Type B pancreatic cell (in vitro differentiated cells): ENCODE measurements around the gene DPCD. TPM values are rescaled to one million over a fixed set of nuclear protein-coding genes. Genes with fewer than 3 reads are reported as not detected.

Experiments
- DNase-seq: peaks from one replicate; pipeline ENCODE4 v3.0.0; 2021; ENCODE audit warnings: mixed read lengths; ENCODE audit not compliant: unreplicated experiment; ENCODE audit errors: extremely low spot score
- H3K27ac Mint-ChIP-seq: 2 replicates; pipeline ENCODE4 v1.8.0; 2021; ENCODE audit warnings: mild to moderate bottlenecking, mixed read lengths
- H3K27me3 Mint-ChIP-seq: 2 replicates; pipeline ENCODE4 v1.8.0; 2021; ENCODE audit warnings: mixed read lengths
- H3K36me3 Mint-ChIP-seq: 2 replicates; pipeline ENCODE4 v1.8.0; 2021; ENCODE audit warnings: mixed read lengths
- H3K4me1 Mint-ChIP-seq: one replicate; pipeline ENCODE4 v1.8.0; 2021; ENCODE audit warnings: mixed read lengths; ENCODE audit not compliant: unreplicated experiment
- H3K4me3 Mint-ChIP-seq: 2 replicates; pipeline ENCODE4 v1.8.0; 2021; ENCODE audit warnings: mild to moderate bottlenecking, mixed read lengths
- H3K9me3 Mint-ChIP-seq: 2 replicates; pipeline ENCODE4 v1.8.0; 2021; ENCODE audit warnings: mixed read lengths
- total RNA-seq: library from RNA; stranded (reverse); gene quantifications from 2 replicates; pipeline ENCODE4 v1.2.1, GENCODE V29; 2021; ENCODE audit warnings: low replicate concordance
- TF ChIP-seq, protein P1 (sequence below): fragments of 200-600 bp; sonication (generic); conservative IDR thresholded peaks from 2 replicates; pipeline ENCODE4 v1.5.0; 2021; ENCODE audit warnings: antibody characterized with exemption, mild to moderate bottlenecking

DPCD gene
- total RNA-seq, 1 donor from 2014 or later = 32.3 TPM

DNA sequence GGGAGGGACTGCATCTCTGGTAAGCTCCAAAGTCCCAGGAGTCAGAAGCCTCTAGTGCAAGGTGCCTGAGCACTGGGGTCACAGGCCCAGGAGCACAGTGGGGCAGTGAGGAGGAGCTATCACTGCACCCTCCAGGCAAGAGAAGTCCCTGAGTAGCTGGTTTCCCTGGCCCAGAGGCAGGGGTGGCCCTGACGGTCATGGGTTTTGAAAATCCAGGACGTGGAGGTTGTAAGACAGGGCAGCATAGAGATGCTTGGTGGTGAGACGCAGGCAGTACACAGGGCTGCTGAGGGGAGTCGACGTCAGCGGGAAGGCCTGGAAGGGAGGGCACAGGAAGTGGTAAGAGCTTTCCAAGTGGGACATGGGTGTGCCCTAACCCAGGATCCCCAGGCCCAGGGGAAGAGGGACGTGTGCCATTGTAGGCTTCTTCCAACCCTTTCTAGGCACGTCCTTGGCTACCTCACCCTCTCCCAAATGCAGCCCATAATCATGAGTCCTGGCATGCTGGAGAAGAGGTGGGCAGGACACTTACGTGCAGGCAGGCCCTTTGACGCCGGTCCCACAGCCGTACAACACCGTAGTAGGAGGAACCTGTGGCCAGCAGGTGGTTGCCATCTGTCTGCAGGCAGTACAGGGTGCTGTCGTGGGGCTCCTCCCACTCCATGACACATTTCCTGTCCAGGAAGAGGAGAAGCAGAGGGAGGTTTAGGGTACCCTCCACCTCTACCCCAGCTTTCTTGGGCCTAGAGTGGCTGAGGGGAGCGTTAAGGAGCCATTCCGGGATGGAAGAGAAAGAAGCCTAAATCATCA, 23.2 kb downstream of the DPCD start:
- Mint-ChIP-seq H3K27ac (no peak overlapping the region), H3K36me3 (no peaks in the 10 kb centered on the region), H3K4me1 (no peaks in the 10 kb centered on the region), H3K27me3 (no peaks in the 10 kb centered on the region), H3K4me3 (no peak overlapping the region), H3K9me3 (no peaks in the 10 kb centered on the region)
- TF ChIP-seq, protein P1, sequence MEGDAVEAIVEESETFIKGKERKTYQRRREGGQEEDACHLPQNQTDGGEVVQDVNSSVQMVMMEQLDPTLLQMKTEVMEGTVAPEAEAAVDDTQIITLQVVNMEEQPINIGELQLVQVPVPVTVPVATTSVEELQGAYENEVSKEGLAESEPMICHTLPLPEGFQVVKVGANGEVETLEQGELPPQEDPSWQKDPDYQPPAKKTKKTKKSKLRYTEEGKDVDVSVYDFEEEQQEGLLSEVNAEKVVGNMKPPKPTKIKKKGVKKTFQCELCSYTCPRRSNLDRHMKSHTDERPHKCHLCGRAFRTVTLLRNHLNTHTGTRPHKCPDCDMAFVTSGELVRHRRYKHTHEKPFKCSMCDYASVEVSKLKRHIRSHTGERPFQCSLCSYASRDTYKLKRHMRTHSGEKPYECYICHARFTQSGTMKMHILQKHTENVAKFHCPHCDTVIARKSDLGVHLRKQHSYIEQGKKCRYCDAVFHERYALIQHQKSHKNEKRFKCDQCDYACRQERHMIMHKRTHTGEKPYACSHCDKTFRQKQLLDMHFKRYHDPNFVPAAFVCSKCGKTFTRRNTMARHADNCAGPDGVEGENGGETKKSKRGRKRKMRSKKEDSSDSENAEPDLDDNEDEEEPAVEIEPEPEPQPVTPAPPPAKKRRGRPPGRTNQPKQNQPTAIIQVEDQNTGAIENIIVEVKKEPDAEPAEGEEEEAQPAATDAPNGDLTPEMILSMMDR = no peak
- DNase-seq = no peak

DNA sequence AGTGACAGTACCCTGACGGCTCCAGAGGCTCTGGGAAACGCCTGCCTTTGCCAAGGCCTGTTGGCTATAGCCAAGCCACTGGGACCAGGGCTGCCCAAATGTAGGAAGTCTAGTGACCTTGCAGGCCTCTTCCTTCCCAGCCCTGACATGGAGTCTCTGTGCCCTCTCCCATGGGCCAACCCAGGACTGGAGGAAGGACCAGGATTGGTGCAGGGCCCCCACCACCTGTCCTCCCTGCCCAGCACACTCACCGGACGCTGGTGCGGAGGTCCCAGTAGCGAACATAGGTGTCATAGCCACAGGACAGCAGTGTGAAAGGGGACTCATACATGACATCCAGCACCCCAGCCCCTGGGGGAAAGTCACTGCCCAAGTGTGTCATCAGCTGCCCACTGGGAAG, 24.0 kb downstream of the DPCD start:
- no peaks in the 10 kb centered on the region for H3K36me3 Mint-ChIP-seq
- no peaks in the 10 kb centered on the region for H3K27me3 Mint-ChIP-seq
- no peak overlapping the region for H3K4me3 Mint-ChIP-seq
- H3K4me1 Mint-ChIP-seq = peaks cover under 1% of the 10 kb centered on the region
- no peaks in the 10 kb centered on the region for H3K9me3 Mint-ChIP-seq
- DNase-seq = no peak
- H3K27ac Mint-ChIP-seq = no peak overlapping the region
- TF ChIP-seq, protein P1 = no peak

DNA sequence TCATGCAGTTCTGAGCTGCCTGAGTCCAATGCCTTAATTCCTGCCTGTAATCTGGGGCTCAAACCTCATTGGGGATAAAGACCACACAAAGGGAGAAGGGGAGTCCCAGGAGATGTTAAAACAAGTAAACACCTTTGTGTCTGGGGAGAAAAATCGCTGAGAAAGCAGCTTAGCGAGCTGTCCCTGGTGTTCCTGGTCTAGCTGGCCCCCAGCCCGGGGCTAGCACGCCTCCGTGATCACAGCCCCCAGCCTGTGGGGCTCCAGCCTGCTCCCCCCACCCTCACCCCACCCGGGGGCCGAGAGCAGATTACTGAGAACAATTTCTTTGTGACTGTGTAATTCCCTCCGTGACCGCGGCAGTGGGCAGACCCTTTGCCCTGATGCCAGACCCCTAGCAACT, 24.8 kb downstream of the DPCD start:
- H3K27ac Mint-ChIP-seq = no peak overlapping the region
- TF ChIP-seq, protein P1 = no peak
- no peak overlapping the region for H3K4me3 Mint-ChIP-seq
- H3K36me3 Mint-ChIP-seq = peaks cover 4% of the 10 kb centered on the region
- H3K27me3 Mint-ChIP-seq = no peaks in the 10 kb centered on the region
- peaks cover 8% of the 10 kb centered on the region for H3K4me1 Mint-ChIP-seq
- no peaks in the 10 kb centered on the region for H3K9me3 Mint-ChIP-seq
- no peak for DNase-seq

DNA sequence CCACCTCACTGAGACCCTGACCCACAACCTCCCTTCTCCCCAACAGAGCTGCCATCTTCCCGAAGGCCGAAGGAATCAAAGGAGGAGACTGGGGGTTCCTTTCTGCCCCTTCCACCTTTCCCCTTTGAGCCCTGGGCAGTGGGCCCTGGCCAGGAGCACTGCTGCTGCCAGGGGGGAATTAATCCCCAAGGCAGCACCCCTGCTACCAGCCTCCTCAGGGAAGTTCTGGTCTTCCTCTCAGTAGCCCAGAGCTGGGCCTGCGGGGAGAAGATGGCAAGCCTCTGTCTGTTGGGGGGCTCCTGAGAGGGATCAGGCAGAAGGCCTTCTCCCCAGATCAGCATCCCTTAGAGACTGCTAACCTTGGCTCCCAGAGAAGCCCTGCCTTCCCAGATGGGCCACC, 25.5 kb downstream of the DPCD start:
- no peaks in the 10 kb centered on the region for H3K9me3 Mint-ChIP-seq
- H3K4me3 Mint-ChIP-seq = no peak overlapping the region
- no peak overlapping the region for H3K27ac Mint-ChIP-seq
- TF ChIP-seq, protein P1 = no peak
- no peak for DNase-seq
- H3K4me1 Mint-ChIP-seq = peaks cover 8% of the 10 kb centered on the region
- H3K27me3 Mint-ChIP-seq = no peaks in the 10 kb centered on the region
- H3K36me3 Mint-ChIP-seq = peaks cover 4% of the 10 kb centered on the region

DNA sequence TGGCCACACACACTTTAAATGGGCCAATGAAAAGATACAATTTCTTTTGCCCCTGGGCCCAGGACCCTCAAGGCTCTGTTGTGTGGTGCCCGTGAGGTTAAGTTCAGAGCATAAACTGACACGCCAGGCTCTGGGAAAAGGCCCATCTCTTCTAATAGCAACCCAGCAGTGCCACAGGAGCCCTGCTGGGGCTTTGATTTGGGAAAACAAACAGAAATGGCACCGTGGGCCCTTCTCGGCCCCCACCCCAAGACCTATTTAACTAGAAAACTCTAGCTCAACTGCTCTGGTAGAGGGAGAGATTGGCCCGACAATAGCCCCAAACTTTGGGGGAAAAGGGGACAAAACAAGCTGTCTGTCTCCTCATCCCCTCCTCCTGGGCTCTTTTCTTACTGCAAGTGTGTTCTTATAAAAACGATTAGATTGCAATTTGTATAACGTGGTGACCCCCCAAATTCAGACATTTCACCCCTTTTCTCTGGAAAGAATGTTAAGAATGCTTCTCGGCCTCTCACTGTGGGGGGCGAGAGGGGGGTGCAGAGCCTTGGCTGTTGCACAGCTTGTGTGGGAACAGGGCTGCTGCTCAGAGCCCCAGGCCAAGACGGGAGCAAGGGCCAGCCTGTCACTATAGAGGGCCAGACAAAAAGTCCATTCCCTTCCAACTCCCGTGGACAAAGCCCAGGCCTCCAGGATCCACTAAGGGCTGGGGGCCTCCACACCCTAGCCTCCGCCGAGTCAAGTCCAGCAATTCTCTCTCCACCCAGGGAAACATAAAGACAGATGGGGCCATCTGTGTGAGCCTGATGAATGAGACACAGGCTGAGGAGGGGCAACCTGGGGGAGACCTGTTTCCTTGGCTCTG, 26.8 kb downstream of the DPCD start:
- H3K4me1 Mint-ChIP-seq = peaks cover 8% of the 10 kb centered on the region
- H3K9me3 Mint-ChIP-seq = no peaks in the 10 kb centered on the region
- TF ChIP-seq, protein P1 = peak; percentile 32
- peaks cover 5% of the 10 kb centered on the region for H3K36me3 Mint-ChIP-seq
- no peak overlapping the region for H3K27ac Mint-ChIP-seq
- H3K27me3 Mint-ChIP-seq = no peaks in the 10 kb centered on the region
- no peak for DNase-seq
- no peak overlapping the region for H3K4me3 Mint-ChIP-seq
